Endothelial cell of umbilical vein (primary cell): ENCODE data around the gene PTPRK.

Experiments used
- CTCF ChIP-seq, 2 donors: IDR thresholded peaks; 1 replicate in 1 of 2; 2 replicates in 1 of 2; pipeline ENCODE4 v1.5.1; 2011; ENCODE audit warnings: low read length in 2 of 2, mild to moderate bottlenecking in 2 of 2, moderate library complexity in 2 of 2, control low read depth in 1 of 2, inconsistent platforms in 1 of 2, low read depth in 1 of 2; ENCODE audit not compliant: insufficient read depth in 1 of 2; ENCODE audit errors: extremely low read depth in 1 of 2
- POLR2A ChIP-seq: IDR thresholded peaks from 2 replicates; pipeline ENCODE4 v1.6.1; 2012; ENCODE audit warnings: low read depth, mild to moderate bottlenecking, control low read depth, low read length

GRCh38 chr6:128333581-128334223 is 186.7 kb downstream of the PTPRK start:
- no peak for TF ChIP-seq CTCF (IDR thresholded peaks at IDR 0.05; ENCODE audit: extremely low read depth in 1 of 2, insufficient read depth in 1 of 2, low read depth in 1 of 2, low read length in 2 of 2)
- no peak for TF ChIP-seq POLR2A
